HCT116 (cell line): Measurements from ENCODE around the gene ITIH4. TPM values are rescaled to one million over a fixed set of nuclear protein-coding genes. Genes with fewer than 3 reads are reported as not detected.

ENCODE experiments used
- ATAC-seq: fragments of 200-7000 bp; cut with Tn5 transposase; 2 replicates; pipeline ENCODE4 v1.9.1; 2020; ENCODE audit warnings: mild to moderate bottlenecking, moderate library complexity
- BruUV-seq: library from RNA; stranded (reverse); fragments of 400-500 nt; replicated peaks from 2 replicates; lab custom pipeline; 2021; lab: Mats Ljungman, UMichigan
- CTCF ChIA-PET: fragments of 300-600 bp; sonication (Branson Sonifier 250); formaldehyde crosslinking; loops from one replicate; lab custom pipeline; 2021; ENCODE audit warnings: antibody characterized with exemption; lab: Charles Lee
- POLR2A ChIA-PET: fragments of 300-600, 350-600 bp; sonication (Branson Sonifier 250); formaldehyde crosslinking; loops from one replicate; lab custom pipeline; 2021; ENCODE audit warnings: antibody characterized with exemption; lab: Charles Lee
- RAD21 ChIA-PET, 2 experiments: fragments of 300-600 bp; sonication (Branson Sonifier 250); formaldehyde crosslinking; loops; one replicate each; lab custom pipeline; 2023; ENCODE audit warnings: low total read pairs in 2 of 2; ENCODE audit not compliant: uncharacterized antibody in 2 of 2, unreplicated experiment in 2 of 2, low non-redundant PET in 1 of 2; lab: Charles Lee
- DNase-seq: peaks from one replicate; pipeline ENCODE4 v3.0.0-alpha.2; 2010; ENCODE audit warnings: low read depth, low spot score
- H2AFZ ChIP-seq: fragments of 200-600 bp; shearing (Covaris generic), sonication (generic); 2 replicates; pipeline ENCODE4 v1.6.1; 2017; ENCODE audit warnings: low read depth, mixed run types, mixed read lengths, antibody characterized with exemption, low read length; ENCODE audit not compliant: poor library complexity, severe bottlenecking
- H3K27ac ChIP-seq: 2 replicates; pipeline ENCODE4 v1.5.1; 2012; ENCODE audit warnings: low read depth, low read length
- H3K27me3 ChIP-seq: fragments of 200-600 bp; sonication (generic); 2 replicates; pipeline ENCODE4 v1.6.1; 2016; ENCODE audit warnings: mixed run types, low read length, mixed read lengths; ENCODE audit not compliant: insufficient read depth
- H3K36me3 ChIP-seq, 2 experiments: fragments of 200-500 bp in 1 of 2; fragments of 200-600 bp in 1 of 2; sonication (Bioruptor generic) in 1 of 2; sonication (generic) in 1 of 2; 2 replicates each; pipeline versions ENCODE4 v1.5.1 to v1.6.1; 2014 to 2016; ENCODE audit warnings: low read length in 2 of 2, inconsistent platforms in 1 of 2, mixed read lengths in 1 of 2, mixed run types in 1 of 2; ENCODE audit not compliant: insufficient read depth in 2 of 2, control insufficient read depth in 1 of 2
- H3K4me1 ChIP-seq, 2 experiments: fragments of 200-600 bp in 1 of 2; sonication (generic) in 1 of 2; 2 replicates each; pipeline versions ENCODE4 v1.5.1 to v1.6.1; 2012 to 2017; ENCODE audit warnings: low read length in 2 of 2, inconsistent platforms in 1 of 2, mild to moderate bottlenecking in 1 of 2, mixed read lengths in 1 of 2, mixed run types in 1 of 2, moderate library complexity in 1 of 2; ENCODE audit not compliant: insufficient read depth in 2 of 2, control insufficient read depth in 1 of 2
- H3K4me2 ChIP-seq: fragments of 200-600 bp; sonication (generic); 2 replicates; pipeline ENCODE4 v1.6.1; 2017; ENCODE audit warnings: mixed run types, low read length, mixed read lengths
- H3K4me3 ChIP-seq, 2 experiments: fragments of 200-600 bp in 1 of 2; sonication (generic) in 1 of 2; replicated peaks in 1 of 2; 2 replicates each; pipeline ENCODE4 v1.5.1; 2011 to 2016; ENCODE audit warnings: low read length in 2 of 2, control low read depth in 1 of 2, low read depth in 1 of 2, mild to moderate bottlenecking in 1 of 2, mixed read lengths in 1 of 2, mixed run types in 1 of 2
- H3K79me2 ChIP-seq: fragments of 200-600 bp; sonication (generic); 2 replicates; pipeline ENCODE4 v1.6.1; 2017; ENCODE audit warnings: mild to moderate bottlenecking, mixed run types, low read length, moderate library complexity, mixed read lengths; ENCODE audit not compliant: insufficient read depth
- H3K9ac ChIP-seq: fragments of 200-600 bp; sonication (generic); 2 replicates; pipeline ENCODE4 v1.6.1; 2016; ENCODE audit warnings: low read length, mixed read lengths
- H3K9me2 ChIP-seq: fragments of 200-600 bp; sonication (generic), shearing (Covaris generic); 2 replicates; pipeline ENCODE4 v1.6.1; 2017; ENCODE audit warnings: mixed run types, mild to moderate bottlenecking, moderate library complexity; ENCODE audit not compliant: insufficient read depth
- H3K9me3 ChIP-seq, 2 experiments: fragments of 200-500 bp in 1 of 2; fragments of 200-600 bp in 1 of 2; sonication (Bioruptor generic) in 1 of 2; sonication (generic) in 1 of 2; 2 replicates each; pipeline ENCODE4 v1.6.1; 2014 to 2017; ENCODE audit warnings: low read length in 2 of 2, mixed read lengths in 2 of 2, inconsistent platforms in 1 of 2, low read depth in 1 of 2, mild to moderate bottlenecking in 1 of 2, mixed run types in 1 of 2, moderate library complexity in 1 of 2; ENCODE audit not compliant: control insufficient read depth in 1 of 2, insufficient read depth in 1 of 2
- H4K20me1 ChIP-seq: fragments of 200-600 bp; sonication (generic), shearing (Covaris generic); 2 replicates; pipeline ENCODE4 v1.6.1; 2017; ENCODE audit warnings: mixed run types, mild to moderate bottlenecking, moderate library complexity; ENCODE audit not compliant: insufficient read depth
- CEBPB ChIP-seq: IDR thresholded peaks from 2 replicates; pipeline ENCODE4 v1.6.1; 2012; ENCODE audit warnings: low read depth
- CTCF ChIP-seq, 3 experiments: fragments of 200-600 bp in 1 of 3; sonication (generic) in 1 of 3; IDR thresholded peaks in 2 of 3; conservative IDR thresholded peaks in 1 of 3; 2 replicates each; pipeline ENCODE4 v1.5.1; 2012 to 2017; ENCODE audit warnings: low read depth in 2 of 3, low read length in 2 of 3, antibody characterized with exemption in 1 of 3, borderline replicate concordance in 1 of 3, control low read depth in 1 of 3, mild to moderate bottlenecking in 1 of 3, mixed read lengths in 1 of 3, mixed run types in 1 of 3, moderate library complexity in 1 of 3; ENCODE audit not compliant: insufficient read depth in 1 of 3
- EZH2 ChIP-seq: fragments of 200-600 bp; sonication (generic); IDR thresholded peaks from 2 replicates; pipeline ENCODE4 v1.6.1; 2017; ENCODE audit warnings: antibody characterized with exemption, mixed run types
- EZH2phosphoT487 ChIP-seq: fragments of 200-600 bp; IDR thresholded peaks from 2 replicates; pipeline ENCODE4 v1.6.1; 2018; ENCODE audit warnings: antibody characterized with exemption, borderline replicate concordance
- FOSL1 ChIP-seq: IDR thresholded peaks from 2 replicates; pipeline ENCODE4 v1.6.1; 2012; ENCODE audit warnings: low read depth
- JUND ChIP-seq: IDR thresholded peaks from 2 replicates; pipeline ENCODE4 v1.6.1; 2012
- POLR2A ChIP-seq: IDR thresholded peaks from 2 replicates; pipeline ENCODE4 v1.7.0; 2011; ENCODE audit warnings: borderline replicate concordance; ENCODE audit not compliant: insufficient read depth, insufficient read length; ENCODE audit errors: extremely low read depth
- POLR2AphosphoS5 ChIP-seq: IDR thresholded peaks from 2 replicates; pipeline ENCODE4 v1.6.1; 2011; ENCODE audit warnings: mild to moderate bottlenecking, low read depth, low read length, moderate library complexity
- RAD21 ChIP-seq: IDR thresholded peaks from 2 replicates; pipeline ENCODE4 v1.6.1; 2012; ENCODE audit warnings: low read depth, mild to moderate bottlenecking
- SIN3A ChIP-seq: IDR thresholded peaks from 2 replicates; pipeline ENCODE4 v1.6.1; 2012; ENCODE audit warnings: low read depth
- SP1 ChIP-seq: IDR thresholded peaks from 2 replicates; pipeline ENCODE4 v1.6.1; 2012; ENCODE audit warnings: low read depth
- SRF ChIP-seq: IDR thresholded peaks from 2 replicates; pipeline ENCODE4 v1.6.1; 2012; ENCODE audit warnings: low read depth
- TCF7L2 ChIP-seq: IDR thresholded peaks from 2 replicates; pipeline ENCODE4 v1.7.0; 2011; ENCODE audit warnings: borderline replicate concordance, inconsistent platforms; ENCODE audit not compliant: insufficient read depth, insufficient read length; ENCODE audit errors: extremely low read depth
- YY1 ChIP-seq: IDR thresholded peaks from 2 replicates; pipeline ENCODE4 v1.6.1; 2011; ENCODE audit warnings: low read length, low read depth, moderate library complexity, mild to moderate bottlenecking; ENCODE audit not compliant: insufficient replicate concordance; ENCODE audit errors: extremely low read depth
- ZBTB33 ChIP-seq: IDR thresholded peaks from 2 replicates; pipeline ENCODE4 v1.6.1; 2011; ENCODE audit warnings: mild to moderate bottlenecking, low read length, moderate library complexity; ENCODE audit not compliant: insufficient replicate concordance; ENCODE audit errors: extremely low read depth
- ZFX ChIP-seq: fragments of 450-650 bp; IDR thresholded peaks from 2 replicates; pipeline ENCODE4 v1.6.1; 2017
- ZNF274 ChIP-seq: fragments of 200-500 bp; sonication (Bioruptor generic); IDR thresholded peaks from 2 replicates; pipeline ENCODE4 v1.6.1; 2014; ENCODE audit warnings: mild to moderate bottlenecking, low read depth, low read length, inconsistent platforms
- intact Hi-C: fragments of 100-400 bp; cut with micrococcal nuclease; formaldehyde crosslinking; loops from 2 replicates; pipeline ENCODE4 v1.10.0; 2022
- total RNA-seq: library from RNA; stranded (reverse); gene quantifications from one replicate; pipeline ENCODE4 v1.2.1, GENCODE V29; 2021; ENCODE audit not compliant: unreplicated experiment
- TF ChIP-seq, protein P1 (sequence below): IDR thresholded peaks from 2 replicates; pipeline ENCODE4 v1.6.1; 2012

ITIH4 gene
- total RNA-seq, 1 experiment from 2014 or later, result 4.1 TPM

DNA sequence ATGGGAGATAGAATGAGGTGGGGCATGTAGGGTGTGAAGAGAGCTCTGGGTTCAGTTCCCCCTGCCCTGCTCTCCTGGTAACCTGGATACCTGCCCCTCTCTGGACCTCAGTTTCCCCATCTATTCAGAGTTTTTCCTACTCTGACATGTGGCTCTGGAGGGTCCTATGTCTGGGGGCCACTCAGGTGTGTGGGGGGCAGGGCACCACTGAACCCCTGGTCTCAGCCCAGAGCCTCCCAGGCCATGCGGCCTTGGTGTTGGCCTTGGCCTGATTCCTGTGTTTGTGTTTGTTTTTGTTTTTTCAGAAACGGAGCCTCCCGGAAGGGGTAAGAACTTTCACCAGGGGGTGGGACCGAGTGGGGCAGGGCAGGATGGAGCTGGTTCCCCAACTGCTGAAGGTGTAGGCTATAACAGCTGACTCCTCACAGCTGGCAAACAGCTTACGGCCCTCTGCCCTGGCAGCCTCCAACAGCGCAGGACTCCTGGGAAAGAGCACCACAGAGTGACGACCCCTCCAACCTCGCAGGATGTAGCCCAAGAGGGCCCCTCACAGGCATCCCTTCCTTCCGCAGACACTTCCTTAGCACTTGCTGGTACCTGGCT is 35.1 kb downstream of the ITIH4 start:
- Histone ChIP-seq H3K4me1 (peaks cover 0 to 7% of the 10 kb centered on the region in 2 experiments; a peak in 1 of 4 replicates), H3K36me3 (no peaks in the 10 kb centered on the region), H3K27ac (no peak overlapping the region), H3K4me3 (no peak overlapping the region), H3K9ac (no peak overlapping the region), H3K27me3 (no peaks in the 10 kb centered on the region), H3K9me3 (no peaks in the 10 kb centered on the region), H3K9me2 (no peaks in the 10 kb centered on the region), H3K4me2 (no peak overlapping the region), H3K79me2 (no peaks in the 10 kb centered on the region), H4K20me1 (no peaks in the 10 kb centered on the region), H2AFZ (no peak overlapping the region)
- ChIA-PET CTCF (no interaction called here), RAD21 (no interaction called here), POLR2A (no interaction called here)
- no peak for ATAC-seq
- no TSS peak for BruUV-seq
- intact Hi-C loops, result no loop called here
- TF ChIP-seq CTCF (IDR thresholded peaks at IDR 0.05 in 2 of 3, conservative IDR thresholded peaks at IDR 0.05 in 1 of 3; ENCODE audit: borderline replicate concordance in 1 of 3, insufficient read depth in 1 of 3, low read depth in 2 of 3, low read length in 2 of 3) (no peak), RAD21 (no peak), ZNF274 (no peak), CEBPB (no peak), POLR2AphosphoS5 (no peak), JUND (no peak), TCF7L2 (no peak), SP1 (no peak), EZH2 (no peak), ZFX (no peak), YY1 (no peak), SIN3A (no peak), FOSL1 (no peak), EZH2phosphoT487 (no peak), POLR2A (no peak), ZBTB33 (no peak), SRF (no peak)
- TF ChIP-seq, protein P1, sequence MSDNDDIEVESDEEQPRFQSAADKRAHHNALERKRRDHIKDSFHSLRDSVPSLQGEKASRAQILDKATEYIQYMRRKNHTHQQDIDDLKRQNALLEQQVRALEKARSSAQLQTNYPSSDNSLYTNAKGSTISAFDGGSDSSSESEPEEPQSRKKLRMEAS, result no peak
- DNase-seq, result no peak
